ENCODE measurements around the gene FILIP1.

The FILIP1 gene

GRCh38 chr6:75391276-75391675 is 102.3 kb downstream of the FILIP1 start:
- no peak overlapping the region for H3K4me3 ChIP-seq (ENCODE audit: low read length, poor library complexity, severe bottlenecking)
- H3F3A ChIP-seq (ENCODE audit: low read depth), result no peaks in the 10 kb centered on the region
- TF ChIP-seq EZH2phosphoT487 (IDR thresholded peaks at IDR 0.05; ENCODE audit: borderline replicate concordance) (no peak), CTCF (conservative IDR thresholded peaks at IDR 0.05; ENCODE audit: low read length) (no peak)
- H3K4me1 ChIP-seq (ENCODE audit: insufficient read depth, low read length, poor library complexity, severe bottlenecking), result no peaks in the 10 kb centered on the region
- H3K27me3 ChIP-seq (ENCODE audit: insufficient read depth, low read length, poor library complexity, severe bottlenecking), result no peaks in the 10 kb centered on the region
- no peaks in the 10 kb centered on the region for H3K9me3 ChIP-seq (ENCODE audit: insufficient read depth, low read depth, low read length)
- H3K9ac ChIP-seq (ENCODE audit: low read depth, low read length, poor library complexity, severe bottlenecking), result no peak overlapping the region
- H3K79me2 ChIP-seq (ENCODE audit: insufficient read depth, low read length), result no peaks in the 10 kb centered on the region
- H3K36me3 ChIP-seq (ENCODE audit: insufficient read depth, low read length), result no peaks in the 10 kb centered on the region
- no peak overlapping the region for H3K4me2 ChIP-seq (ENCODE audit: low read depth, low read length, poor library complexity, severe bottlenecking)
- no peaks in the 10 kb centered on the region for H3K9me2 ChIP-seq (replicated peaks; ENCODE audit: low read depth, low read length)
- H4K20me1 ChIP-seq (ENCODE audit: insufficient read depth, low read length, poor library complexity, severe bottlenecking), result no peaks in the 10 kb centered on the region
- no peak overlapping the region for H2AFZ ChIP-seq (ENCODE audit: low read length)

- Histone ChIP-seq H3K4me1 (ENCODE audit: insufficient read depth, low read length, poor library complexity, severe bottlenecking) (no peaks in the 10 kb centered on the region), H3K79me2 (ENCODE audit: insufficient read depth, low read length) (no peaks in the 10 kb centered on the region), H2AFZ (ENCODE audit: low read length) (no peak overlapping the region), H4K20me1 (ENCODE audit: insufficient read depth, low read length, poor library complexity, severe bottlenecking) (no peaks in the 10 kb centered on the region), H3K27me3 (ENCODE audit: insufficient read depth, low read length, poor library complexity, severe bottlenecking) (no peaks in the 10 kb centered on the region), H3K9ac (ENCODE audit: low read depth, low read length, poor library complexity, severe bottlenecking) (no peak overlapping the region), H3K9me2 (replicated peaks; ENCODE audit: low read depth, low read length) (no peaks in the 10 kb centered on the region), H3K4me3 (ENCODE audit: low read length, poor library complexity, severe bottlenecking) (no peak overlapping the region), H3K4me2 (ENCODE audit: low read depth, low read length, poor library complexity, severe bottlenecking) (no peak overlapping the region), H3F3A (ENCODE audit: low read depth) (no peaks in the 10 kb centered on the region), H3K9me3 (ENCODE audit: insufficient read depth, low read depth, low read length) (no peaks in the 10 kb centered on the region), H3K36me3 (ENCODE audit: insufficient read depth, low read length) (no peaks in the 10 kb centered on the region)
- TF ChIP-seq EZH2phosphoT487 (IDR thresholded peaks at IDR 0.05; ENCODE audit: borderline replicate concordance), result no peak
- no peak for TF ChIP-seq CTCF (conservative IDR thresholded peaks at IDR 0.05; ENCODE audit: low read length)
These were observed 107.4 kb downstream of the FILIP1 start for GRCh38 chr6:75386050-75386770.

GRCh38 chr6:75384116-75384515 is 109.5 kb downstream of the FILIP1 start:
- Histone ChIP-seq H3K9ac (ENCODE audit: low read depth, low read length, poor library complexity, severe bottlenecking) (no peak overlapping the region), H3K9me2 (replicated peaks; ENCODE audit: low read depth, low read length) (no peaks in the 10 kb centered on the region), H3K27me3 (ENCODE audit: insufficient read depth, low read length, poor library complexity, severe bottlenecking) (no peaks in the 10 kb centered on the region), H4K20me1 (ENCODE audit: insufficient read depth, low read length, poor library complexity, severe bottlenecking) (no peaks in the 10 kb centered on the region), H3F3A (ENCODE audit: low read depth) (no peaks in the 10 kb centered on the region), H3K4me3 (ENCODE audit: low read length, poor library complexity, severe bottlenecking) (no peak overlapping the region), H3K79me2 (ENCODE audit: insufficient read depth, low read length) (no peaks in the 10 kb centered on the region), H2AFZ (ENCODE audit: low read length) (no peak overlapping the region), H3K4me2 (ENCODE audit: low read depth, low read length, poor library complexity, severe bottlenecking) (no peak overlapping the region), H3K36me3 (ENCODE audit: insufficient read depth, low read length) (no peaks in the 10 kb centered on the region), H3K4me1 (ENCODE audit: insufficient read depth, low read length, poor library complexity, severe bottlenecking) (no peaks in the 10 kb centered on the region), H3K9me3 (ENCODE audit: insufficient read depth, low read depth, low read length) (no peaks in the 10 kb centered on the region)
- no peak for TF ChIP-seq EZH2phosphoT487 (IDR thresholded peaks at IDR 0.05; ENCODE audit: borderline replicate concordance)
- TF ChIP-seq CTCF (conservative IDR thresholded peaks at IDR 0.05; ENCODE audit: low read length), result no peak

Measured in Loucy (cell line).